ENCODE results near the gene CCK.

GRCh38 chr3:42274266-42274665, 8.3 kb upstream of the CCK start:
- TF ChIP-seq CTCF (IDR thresholded peaks at IDR 0.05) (no peak), POLR2A (IDR thresholded peaks at IDR 0.05) (no peak), EP300 (IDR thresholded peaks at IDR 0.05; ENCODE audit: low read depth) (no peak)

Data from transverse colon (tissue), 3 donors.